Stomach (tissue), 9 donors: Measurements from ENCODE around the gene YBX1. TPM values are rescaled to one million over a fixed set of nuclear protein-coding genes. Genes with fewer than 3 reads are reported as not detected.

ENCODE experiments used
- DNase-seq, 2 donors: peaks; one replicate each; pipeline versions ENCODE4 v3.0.0 to v3.0.0-alpha.2; 2013 to 2019
- H3K27ac ChIP-seq, 5 donors: fragments of 200-600 bp in 4 of 5; sonication (generic) in 4 of 5; one replicate each; pipeline ENCODE4 v1.5.1; 2013 to 2019; ENCODE audit warnings: mild to moderate bottlenecking in 1 of 5, moderate library complexity in 1 of 5
- H3K27me3 ChIP-seq, 3 donors: fragments of 200-600 bp; sonication (generic); one replicate each; pipeline ENCODE4 v1.5.1; 2017 to 2019; ENCODE audit warnings: mixed run types in 1 of 3
- H3K36me3 ChIP-seq, 4 donors: fragments of 200-600 bp; sonication (generic); 1 replicate in 3 of 4; 2 replicates in 1 of 4; pipeline ENCODE4 v1.5.1; 2016 to 2019
- H3K4me1 ChIP-seq, 4 donors: fragments of 200-600 bp; sonication (generic); one replicate each; pipeline ENCODE4 v1.5.1; 2016 to 2019
- H3K4me3 ChIP-seq, 4 donors: fragments of 200-600 bp; sonication (generic) in 3 of 4; one replicate each; pipeline ENCODE4 v1.5.1; 2016 to 2019; ENCODE audit warnings: mild to moderate bottlenecking in 1 of 4
- H3K9me3 ChIP-seq, 4 donors: fragments of 200-600 bp; sonication (generic); one replicate each; pipeline ENCODE4 v1.5.1; 2016 to 2019
- CTCF ChIP-seq, 7 experiments: fragments of 450-650 bp in 4 of 7; fragments of 200-600 bp in 3 of 7; sonication (generic) in 3 of 7; IDR thresholded peaks; one replicate each; pipeline ENCODE4 v1.5.1; 2016 to 2019; ENCODE audit warnings: antibody characterized with exemption in 7 of 7, control low read depth in 2 of 7, mild to moderate bottlenecking in 1 of 7
- EP300 ChIP-seq: sonication (generic); formaldehyde crosslinking; IDR thresholded peaks from one replicate; pipeline ENCODE4 v1.6.1; 2017; ENCODE audit warnings: antibody characterized with exemption
- POLR2A ChIP-seq, 4 donors: fragments of 450-650 bp; IDR thresholded peaks; one replicate each; pipeline ENCODE4 v1.6.1; 2016; ENCODE audit warnings: antibody characterized with exemption in 4 of 4, control low read depth in 2 of 4, mild to moderate bottlenecking in 1 of 4, moderate library complexity in 1 of 4
- POLR2AphosphoS5 ChIP-seq, 3 donors: sonication (generic); formaldehyde crosslinking; IDR thresholded peaks; one replicate each; pipeline ENCODE4 v1.6.1; 2016; ENCODE audit warnings: antibody characterized with exemption in 3 of 3
- WGBS, 5 donors: extraction: QIAGEN DNeasy Blood & Tissue Kit in 3 of 5; methylation state at CpG; one replicate each; pipeline versions ENCODE4 v1.1.5 to v1.1.7; 2013 to 2018; 5-methylcytosine and 5-hydroxymethylcytosine counted together
- intact Hi-C: fragments of 100-400 bp; cut with DNase I; formaldehyde crosslinking; loops from one replicate; pipeline ENCODE4 v1.15.1; 2023; ENCODE audit warnings: low total_unique reads
- polyA plus RNA-seq, 3 donors: library from polyadenylated mRNA; stranded (reverse); fragments of 200-250 nt; gene quantifications; one replicate each; pipeline ENCODE4 v1.2.3, GENCODE V29; 2013
- total RNA-seq, 5 donors: library from RNA; depleted of rRNA; stranded (reverse); fragments of >200 nt; gene quantifications; one replicate each; pipeline versions ENCODE4 v1.1.0 to v1.2.3, GENCODE V29; 2014 to 2016
- donor health status: healthy with polysubstance abuse.
- donor health status: Bipolar disorder and iron deficiency.
- donor health status: healthy.

The YBX1 gene
- total and polyA plus RNA-seq, 8 donors = 201 to 844 (median 367) TPM

- no peak for TF ChIP-seq POLR2AphosphoS5 (IDR thresholded peaks at IDR 0.05)
- no peak for TF ChIP-seq EP300
- TF ChIP-seq POLR2A (IDR thresholded peaks at IDR 0.05) = no peak
- no peak for TF ChIP-seq CTCF (IDR thresholded peaks at IDR 0.05)
- peaks cover 0 to 10% (median 0%) of the 10 kb centered on the region in 4 donors for H3K4me1 ChIP-seq
- H3K36me3 ChIP-seq = no peaks in the 10 kb centered on the region
- DNase-seq = no peak
- no peak overlapping the region for H3K27ac ChIP-seq
- no peaks in the 10 kb centered on the region for H3K9me3 ChIP-seq
- 83 to 91% (median 88%) methylated on average over 11 to 12 of the region's 12 CpGs for WGBS, 5 donors
- no peak overlapping the region for H3K4me3 ChIP-seq
- no peaks in the 10 kb centered on the region for H3K27me3 ChIP-seq
- intact Hi-C loops = no loop called here
Observed at GRCh38 chr1:42733415-42734200, 51.4 kb downstream of the YBX1 start.

- Histone ChIP-seq H3K27ac (no peak overlapping the region), H3K27me3 (no peaks in the 10 kb centered on the region), H3K4me1 (peaks cover 0 to 10% (median 0%) of the 10 kb centered on the region in 4 donors), H3K4me3 (no peak overlapping the region), H3K36me3 (no peaks in the 10 kb centered on the region), H3K9me3 (no peaks in the 10 kb centered on the region)
- intact Hi-C loops = no loop called here
- no peak for DNase-seq
- TF ChIP-seq CTCF (IDR thresholded peaks at IDR 0.05) (no peak), POLR2AphosphoS5 (IDR thresholded peaks at IDR 0.05) (no peak), EP300 (no peak), POLR2A (IDR thresholded peaks at IDR 0.05) (no peak)
- 87 to 92% (median 91%) methylated on average over 6 to 7 of the region's 7 CpGs for WGBS, 5 donors
Observed at GRCh38 chr1:42734201-42735035, 52.2 kb downstream of the YBX1 start.

- H3K4me1 ChIP-seq = peaks cover 0 to 11% (median 0%) of the 10 kb centered on the region in 4 donors
- no peaks in the 10 kb centered on the region for H3K27me3 ChIP-seq
- 82 to 88% (median 87%) methylated on average over 11 of the region's 11 CpGs for WGBS, 5 donors
- intact Hi-C loops = no loop called here
- no peaks in the 10 kb centered on the region for H3K36me3 ChIP-seq
- no peak for DNase-seq
- no peak for TF ChIP-seq EP300
- TF ChIP-seq POLR2AphosphoS5 (IDR thresholded peaks at IDR 0.05) = no peak
- no peak for TF ChIP-seq POLR2A (IDR thresholded peaks at IDR 0.05)
- TF ChIP-seq CTCF (IDR thresholded peaks at IDR 0.05) = no peak
- H3K4me3 ChIP-seq = no peak overlapping the region
- no peak overlapping the region for H3K27ac ChIP-seq
- no peaks in the 10 kb centered on the region for H3K9me3 ChIP-seq
Observed at GRCh38 chr1:42735056-42735455, 52.8 kb downstream of the YBX1 start.

- intact Hi-C loops = no loop called here
- Histone ChIP-seq H3K27me3 (no peaks in the 10 kb centered on the region), H3K4me1 (peaks cover 0 to 15% (median 0%) of the 10 kb centered on the region in 4 donors), H3K4me3 (no peak overlapping the region), H3K27ac (no peak overlapping the region), H3K9me3 (no peaks in the 10 kb centered on the region), H3K36me3 (no peaks in the 10 kb centered on the region)
- no peak for TF ChIP-seq CTCF (IDR thresholded peaks at IDR 0.05)
- TF ChIP-seq POLR2A (IDR thresholded peaks at IDR 0.05) = no peak
- no peak for TF ChIP-seq EP300
- no peak for TF ChIP-seq POLR2AphosphoS5 (IDR thresholded peaks at IDR 0.05)
- no peak for DNase-seq
- WGBS, 5 donors = 68 to 83% (median 73%) methylated on average over 3 to 14 of the region's 14 CpGs
Observed at GRCh38 chr1:42735477-42736105, 53.4 kb downstream of the YBX1 start.
